Osteocyte (in vitro differentiated cells): ENCODE data around the gene NDFIP1. TPM values are rescaled to one million over a fixed set of nuclear protein-coding genes. Genes with fewer than 3 reads are reported as not detected.
A peak's percentile ranks its signal among the peaks of the same experiment; 100 is the strongest.

Experiments
- DNase-seq: peaks from one replicate; pipeline ENCODE4 v3.0.0; 2021; ENCODE audit warnings: mixed read lengths; ENCODE audit not compliant: unreplicated experiment; ENCODE audit errors: extremely low spot score
- H3K27ac Mint-ChIP-seq: one replicate; pipeline ENCODE4 v1.8.0; 2021; ENCODE audit warnings: mild to moderate bottlenecking, mixed read lengths; ENCODE audit not compliant: unreplicated experiment
- H3K27me3 Mint-ChIP-seq: one replicate; pipeline ENCODE4 v1.8.0; 2021; ENCODE audit warnings: mixed read lengths; ENCODE audit not compliant: unreplicated experiment
- H3K36me3 Mint-ChIP-seq: one replicate; pipeline ENCODE4 v1.8.0; 2021; ENCODE audit warnings: mixed read lengths; ENCODE audit not compliant: unreplicated experiment
- H3K4me1 Mint-ChIP-seq: one replicate; pipeline ENCODE4 v1.8.0; 2021; ENCODE audit warnings: mixed read lengths; ENCODE audit not compliant: unreplicated experiment
- H3K4me3 Mint-ChIP-seq: one replicate; pipeline ENCODE4 v1.8.0; 2021; ENCODE audit warnings: mild to moderate bottlenecking, moderate library complexity, mixed read lengths; ENCODE audit not compliant: unreplicated experiment
- H3K9me3 Mint-ChIP-seq: one replicate; pipeline ENCODE4 v1.8.0; 2021; ENCODE audit warnings: mixed read lengths; ENCODE audit not compliant: unreplicated experiment
- total RNA-seq: library from RNA; stranded (reverse); gene quantifications from 2 replicates; pipeline ENCODE4 v1.2.1, GENCODE V29; 2021
- TF ChIP-seq, protein P1 (sequence below): fragments of 200-600 bp; sonication (generic); IDR thresholded peaks from 2 replicates; pipeline ENCODE4 v1.5.0; 2021; ENCODE audit warnings: antibody characterized with exemption, mild to moderate bottlenecking, moderate library complexity

The NDFIP1 gene
- total RNA-seq, 1 donor from 2014 or later = 62.7 TPM

GRCh38 chr5:142125963-142126362 is 17.4 kb downstream of the NDFIP1 start:
- DNase-seq = no peak
- TF ChIP-seq, protein P1, sequence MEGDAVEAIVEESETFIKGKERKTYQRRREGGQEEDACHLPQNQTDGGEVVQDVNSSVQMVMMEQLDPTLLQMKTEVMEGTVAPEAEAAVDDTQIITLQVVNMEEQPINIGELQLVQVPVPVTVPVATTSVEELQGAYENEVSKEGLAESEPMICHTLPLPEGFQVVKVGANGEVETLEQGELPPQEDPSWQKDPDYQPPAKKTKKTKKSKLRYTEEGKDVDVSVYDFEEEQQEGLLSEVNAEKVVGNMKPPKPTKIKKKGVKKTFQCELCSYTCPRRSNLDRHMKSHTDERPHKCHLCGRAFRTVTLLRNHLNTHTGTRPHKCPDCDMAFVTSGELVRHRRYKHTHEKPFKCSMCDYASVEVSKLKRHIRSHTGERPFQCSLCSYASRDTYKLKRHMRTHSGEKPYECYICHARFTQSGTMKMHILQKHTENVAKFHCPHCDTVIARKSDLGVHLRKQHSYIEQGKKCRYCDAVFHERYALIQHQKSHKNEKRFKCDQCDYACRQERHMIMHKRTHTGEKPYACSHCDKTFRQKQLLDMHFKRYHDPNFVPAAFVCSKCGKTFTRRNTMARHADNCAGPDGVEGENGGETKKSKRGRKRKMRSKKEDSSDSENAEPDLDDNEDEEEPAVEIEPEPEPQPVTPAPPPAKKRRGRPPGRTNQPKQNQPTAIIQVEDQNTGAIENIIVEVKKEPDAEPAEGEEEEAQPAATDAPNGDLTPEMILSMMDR = no peak
- Mint-ChIP-seq H3K36me3 (peaks cover 12% of the 10 kb centered on the region), H3K27me3 (no peaks in the 10 kb centered on the region), H3K9me3 (peaks cover 4% of the 10 kb centered on the region), H3K4me1 (peaks cover 9% of the 10 kb centered on the region), H3K27ac (no peak overlapping the region), H3K4me3 (no peak overlapping the region)

- peaks cover 9% of the 10 kb centered on the region for H3K4me1 Mint-ChIP-seq
- TF ChIP-seq, protein P1 = no peak
- peak overlapping the region; percentile 24 for H3K27ac Mint-ChIP-seq
- peaks cover 7% of the 10 kb centered on the region for H3K36me3 Mint-ChIP-seq
- H3K4me3 Mint-ChIP-seq = no peak overlapping the region
- no peaks in the 10 kb centered on the region for H3K27me3 Mint-ChIP-seq
- no peak for DNase-seq
- H3K9me3 Mint-ChIP-seq = no peaks in the 10 kb centered on the region
Observed at GRCh38 chr5:142128675-142129208, 20.2 kb downstream of the NDFIP1 start.

DNA sequence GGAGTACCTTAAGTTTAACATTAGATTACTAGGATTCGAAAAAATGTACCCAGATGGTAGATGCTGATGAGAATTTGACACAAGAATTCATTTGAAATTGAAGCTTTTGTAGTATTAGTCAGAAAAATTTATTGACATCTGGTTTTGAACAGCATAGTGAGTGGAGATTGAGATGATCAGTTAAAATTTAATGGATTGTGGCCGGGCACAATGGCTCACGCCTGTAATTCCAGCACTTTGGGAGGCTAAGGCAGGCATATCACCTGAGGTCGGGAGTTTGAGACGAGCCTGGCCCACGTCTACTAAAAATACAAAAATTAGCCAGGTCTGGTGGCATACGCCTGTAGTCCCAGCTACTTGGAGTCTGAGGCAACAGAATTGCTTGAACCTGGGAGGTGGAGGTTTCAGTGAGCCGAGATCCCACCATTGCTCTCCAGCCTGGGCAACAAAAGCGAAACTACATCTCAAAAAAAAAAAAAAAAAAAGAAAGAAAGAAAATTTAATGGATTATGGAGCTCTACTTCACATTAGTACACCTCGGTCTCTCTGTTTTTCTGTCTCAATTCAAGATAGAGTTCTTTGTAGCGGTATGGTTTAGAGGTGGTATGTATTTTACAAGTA is 21.0 kb downstream of the NDFIP1 start:
- TF ChIP-seq, protein P1 = no peak
- DNase-seq = no peak
- H3K4me3 Mint-ChIP-seq = no peak overlapping the region
- no peaks in the 10 kb centered on the region for H3K27me3 Mint-ChIP-seq
- H3K36me3 Mint-ChIP-seq = peaks cover 2% of the 10 kb centered on the region
- H3K9me3 Mint-ChIP-seq = no peaks in the 10 kb centered on the region
- H3K27ac Mint-ChIP-seq = no peak overlapping the region
- H3K4me1 Mint-ChIP-seq = peaks cover 9% of the 10 kb centered on the region

DNA sequence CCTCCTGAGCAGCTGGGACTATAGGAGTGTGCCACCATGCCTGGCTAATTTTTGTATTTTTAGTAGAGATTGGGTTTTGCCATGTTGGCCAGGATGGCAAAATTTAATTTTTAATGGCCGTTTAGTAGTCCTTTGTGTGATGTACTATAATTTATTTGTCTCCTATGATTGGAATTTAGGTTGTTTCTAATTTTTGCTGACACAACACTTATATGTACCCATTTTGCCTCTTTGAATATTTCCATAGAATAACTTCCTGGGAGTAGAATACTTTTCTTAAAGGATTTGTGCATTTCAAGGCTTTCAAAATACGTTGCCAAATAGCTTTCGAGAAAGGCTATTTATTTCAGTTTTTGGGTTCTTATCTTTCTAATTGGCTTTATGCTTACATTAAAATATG is 22.8 kb downstream of the NDFIP1 start:
- peaks cover 6% of the 10 kb centered on the region for H3K36me3 Mint-ChIP-seq
- H3K27ac Mint-ChIP-seq = no peak overlapping the region
- no peaks in the 10 kb centered on the region for H3K27me3 Mint-ChIP-seq
- H3K4me3 Mint-ChIP-seq = no peak overlapping the region
- no peak for DNase-seq
- no peaks in the 10 kb centered on the region for H3K9me3 Mint-ChIP-seq
- TF ChIP-seq, protein P1 = no peak
- H3K4me1 Mint-ChIP-seq = peaks cover 9% of the 10 kb centered on the region

DNA sequence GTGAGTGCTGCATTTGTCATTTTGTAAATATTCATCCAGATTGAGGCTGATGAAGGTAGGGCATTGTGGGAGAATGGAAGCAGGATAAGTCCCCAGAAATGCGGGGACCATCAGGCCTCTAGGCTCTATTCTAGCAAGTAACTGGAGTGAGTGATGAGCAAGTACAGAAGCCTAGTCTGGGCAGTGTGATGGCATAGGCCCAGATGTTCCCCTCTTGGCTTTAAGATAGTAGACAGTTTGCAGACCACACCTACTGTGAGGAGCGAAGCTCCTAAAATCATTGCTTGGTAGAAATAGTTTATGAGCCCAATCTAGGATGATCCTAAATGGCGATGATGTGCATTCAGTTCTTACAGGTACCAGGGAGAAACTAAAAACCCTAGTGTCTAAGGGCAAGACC is 24.3 kb downstream of the NDFIP1 start:
- Mint-ChIP-seq H3K27me3 (no peaks in the 10 kb centered on the region), H3K9me3 (no peaks in the 10 kb centered on the region), H3K4me3 (no peak overlapping the region), H3K36me3 (peaks cover 10% of the 10 kb centered on the region), H3K4me1 (peaks cover 7% of the 10 kb centered on the region), H3K27ac (no peak overlapping the region)
- DNase-seq = no peak
- TF ChIP-seq, protein P1 = no peak
